ENCODE data around the gene FMN1.
A peak's percentile ranks its signal among the peaks of the same experiment; 100 is the strongest.

FMN1 gene

DNA sequence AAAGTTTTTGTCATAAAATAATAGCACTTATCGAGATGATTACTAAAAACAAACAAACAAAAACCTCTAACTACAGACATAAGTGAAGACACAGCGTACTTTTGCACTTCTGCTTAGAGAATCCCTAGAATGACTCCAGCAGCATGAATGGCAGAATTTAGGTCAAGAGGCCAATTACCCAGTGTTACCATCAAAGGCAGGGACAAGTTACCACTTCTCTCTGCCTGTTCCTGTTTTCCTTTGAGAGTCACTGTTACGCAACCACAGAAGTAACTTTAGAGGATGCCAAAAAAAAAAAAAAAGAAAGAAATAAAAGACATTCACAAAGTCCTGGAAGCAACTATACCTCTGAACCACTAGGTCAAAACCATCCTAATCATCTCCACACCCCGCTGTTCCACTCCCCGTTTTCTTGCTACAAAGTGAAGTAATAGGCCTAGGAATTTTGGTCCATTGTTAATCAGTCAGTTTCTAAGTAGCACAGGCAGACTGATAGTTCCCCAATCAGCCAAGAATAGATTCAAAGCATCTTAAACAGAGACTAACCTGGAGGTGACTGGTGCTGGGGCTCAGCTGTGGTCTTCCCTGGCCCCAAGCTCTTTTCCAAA is 41.9 kb downstream of the FMN1 start:
- no peak for DNase-seq

DNA sequence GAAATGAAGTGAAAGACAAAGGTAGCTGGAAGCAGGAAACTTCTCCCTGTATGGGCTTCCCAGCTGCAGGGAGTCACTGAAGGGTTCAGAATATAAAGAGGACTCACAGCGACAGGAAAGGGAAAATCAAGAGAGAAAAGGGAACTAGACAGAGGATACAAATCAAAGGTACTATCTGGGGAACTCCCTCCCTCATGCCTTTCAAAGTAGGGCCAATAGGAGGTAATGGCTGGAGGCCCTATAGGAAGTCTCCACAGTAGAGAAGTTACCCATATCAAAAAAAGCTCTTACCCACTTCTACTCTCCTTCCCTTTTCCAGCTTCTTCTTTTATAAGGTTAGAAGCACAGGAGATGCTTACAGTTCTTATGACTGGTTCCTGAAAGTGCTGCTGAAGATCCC is 43.5 kb downstream of the FMN1 start:
- DNase-seq, result no peak

DNA sequence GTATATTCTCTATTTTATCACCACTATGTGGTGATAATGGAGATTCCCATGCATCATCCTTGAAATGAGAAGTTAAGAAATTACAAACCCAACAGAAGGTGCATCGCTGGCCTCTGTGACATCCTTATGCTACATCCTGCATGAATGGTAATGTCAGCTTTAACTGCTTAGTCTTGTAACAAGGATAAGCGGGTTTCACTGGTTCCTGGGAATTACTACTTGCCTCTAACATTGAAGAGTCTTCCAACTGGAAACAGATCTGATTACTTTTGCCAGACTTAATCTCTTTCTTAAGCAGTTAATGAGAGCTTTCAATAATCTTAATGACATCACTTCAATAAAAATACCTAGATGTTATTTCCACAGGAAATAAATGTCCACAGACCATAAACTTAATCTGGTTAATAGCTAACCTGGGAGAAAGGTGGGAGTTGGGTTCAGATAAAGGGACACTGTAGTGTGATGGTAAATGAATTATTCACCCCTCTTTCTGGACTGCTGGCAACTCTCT is 44.0 kb downstream of the FMN1 start:
- DNase-seq, result no peak

DNA sequence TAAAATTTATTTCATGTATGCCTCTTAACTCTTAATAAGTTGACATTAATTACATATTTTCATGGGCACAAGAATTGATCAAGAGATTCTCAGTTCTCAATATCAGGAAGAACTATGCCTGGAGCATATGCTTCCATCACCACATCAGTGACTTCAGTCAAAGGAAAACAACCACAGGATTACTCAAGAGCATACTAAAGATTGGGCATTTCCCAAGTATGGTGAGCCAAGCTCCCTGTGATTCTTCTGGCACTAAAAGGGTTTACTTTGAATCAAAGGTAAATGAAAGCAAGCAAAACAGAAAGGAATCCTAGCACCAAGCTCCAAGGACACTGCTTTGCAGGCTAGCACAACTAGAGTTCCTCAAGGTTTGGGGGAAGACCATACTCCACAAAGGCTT is 44.6 kb downstream of the FMN1 start:
- DNase-seq, result no peak

DNA sequence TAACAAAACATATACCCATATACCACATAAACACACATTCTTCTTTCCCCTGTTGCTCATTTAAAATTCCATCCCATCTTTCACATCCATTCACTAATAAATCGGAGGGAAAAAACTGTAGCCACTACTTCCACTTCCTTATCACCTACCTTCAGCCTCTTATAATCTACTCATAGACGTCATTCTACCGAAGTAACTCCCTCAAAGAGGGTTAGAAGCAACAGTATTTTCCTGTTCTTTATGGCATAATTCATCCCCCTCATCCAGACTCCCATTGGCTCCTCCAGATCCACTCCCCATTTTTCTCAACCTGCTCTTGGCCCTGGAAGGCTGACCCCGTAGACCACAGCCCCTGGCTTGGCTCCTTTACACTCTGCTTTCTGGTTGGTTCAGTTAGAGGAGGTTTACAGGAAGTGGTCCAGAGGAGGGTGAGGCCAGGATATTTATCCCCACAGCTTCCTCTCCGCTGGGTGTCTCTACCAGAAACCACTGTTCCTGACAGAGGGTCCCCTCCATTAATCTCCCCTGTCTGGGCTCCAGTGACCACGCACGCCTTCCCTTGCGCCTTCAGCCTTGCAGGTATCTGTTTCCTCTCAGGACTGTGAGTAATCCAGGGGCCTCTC is 46.3 kb downstream of the FMN1 start:
- DNase-seq, result no peak

DNA sequence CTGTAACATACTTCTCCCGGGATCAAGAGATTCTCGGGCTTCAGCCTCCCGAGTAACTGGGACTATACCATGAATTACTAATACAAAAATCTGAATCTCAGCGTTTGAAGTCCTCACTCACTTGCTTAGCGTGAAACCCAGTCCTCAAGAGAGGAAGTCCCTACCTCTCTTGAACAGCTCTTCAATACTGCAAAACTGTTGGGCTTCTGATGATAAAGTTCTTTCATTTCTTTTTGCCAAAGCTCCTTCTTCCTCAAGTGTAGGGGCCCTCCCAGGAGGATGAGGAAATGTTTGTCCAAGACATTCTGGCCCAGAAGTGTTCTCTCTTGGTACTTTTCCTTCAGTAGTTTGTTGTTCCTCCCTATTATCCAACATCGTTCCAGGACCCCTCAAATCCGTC is 48.5 kb downstream of the FMN1 start:
- DNase-seq, result no peak

DNA sequence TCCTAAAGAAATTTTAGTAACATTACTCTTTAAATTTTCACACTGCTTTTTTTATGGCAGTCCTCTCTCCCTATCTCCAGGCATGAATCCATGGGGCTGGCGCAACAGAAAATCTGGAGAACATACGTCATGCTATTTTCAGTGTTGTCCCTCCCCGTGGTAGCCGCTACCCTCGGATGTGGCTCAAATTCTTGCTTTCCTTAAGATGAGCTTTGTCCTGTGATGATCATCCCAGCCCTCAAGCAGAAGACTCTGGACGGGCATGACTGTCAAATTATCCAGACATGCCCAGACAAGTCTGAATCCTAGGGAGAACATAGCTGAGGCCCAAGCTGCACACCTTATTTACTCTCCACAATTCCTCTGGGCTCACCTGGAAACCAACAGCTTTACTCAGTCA is 49.1 kb downstream of the FMN1 start:
- DNase-seq, result no peak

DNA sequence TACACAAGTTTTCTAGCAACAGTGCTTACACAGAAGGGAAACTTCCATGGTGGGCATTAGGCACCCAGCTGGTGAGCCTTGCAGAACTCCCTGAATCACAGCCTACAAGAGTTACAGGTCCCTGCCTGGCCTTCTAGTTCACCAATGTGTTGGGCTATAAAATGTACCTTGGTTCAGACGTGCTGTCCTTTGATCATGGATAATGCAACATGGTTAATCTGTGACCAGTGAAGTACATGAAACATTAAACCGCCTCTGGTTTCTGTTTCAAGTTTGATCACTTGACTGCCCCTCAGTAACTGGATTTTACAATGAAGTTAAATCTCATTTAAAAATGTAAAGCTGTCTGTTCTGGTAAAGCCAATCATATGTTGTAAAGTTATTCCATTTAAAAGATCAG is 51.8 kb downstream of the FMN1 start:
- no peak for DNase-seq

DNA sequence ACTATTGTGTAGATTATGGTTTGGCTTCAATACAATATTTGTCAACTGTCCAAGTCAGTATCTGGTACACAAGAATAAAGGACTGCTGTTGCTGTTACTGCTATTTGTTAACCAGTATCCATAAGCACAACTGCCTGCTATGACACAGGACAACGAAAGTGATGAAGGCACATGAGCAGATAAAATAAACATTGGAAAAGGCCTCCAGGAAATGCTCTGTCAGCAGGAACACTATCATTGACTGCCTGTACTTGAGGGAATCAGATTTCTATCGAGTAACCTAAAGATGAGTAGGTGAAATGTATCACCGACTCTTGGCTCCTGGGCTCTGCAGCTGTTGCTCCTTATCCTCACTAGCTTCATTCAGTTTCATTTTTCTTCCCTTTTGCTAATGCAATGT is 56.5 kb downstream of the FMN1 start:
- DNase-seq, result no peak

DNA sequence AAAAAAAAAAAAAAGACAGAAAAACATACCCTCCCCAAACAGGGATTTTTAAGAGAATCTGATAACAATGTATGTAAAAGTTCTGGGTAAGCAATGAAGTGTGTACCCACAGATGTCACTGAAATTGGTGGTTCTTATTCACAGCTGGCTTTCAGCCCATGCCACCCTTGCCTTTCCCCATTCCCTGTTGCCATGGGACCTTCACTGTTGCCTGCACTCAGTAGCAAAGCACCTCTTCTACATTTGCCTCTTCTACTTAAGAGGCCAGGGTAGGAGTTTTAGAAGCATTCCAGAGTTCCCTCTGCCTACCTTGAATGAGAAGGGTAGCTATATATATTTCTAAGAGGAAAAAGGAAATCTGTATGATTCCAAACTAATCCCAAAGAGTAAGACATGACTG is 57.4 kb downstream of the FMN1 start:
- DNase-seq, result no peak

DNA sequence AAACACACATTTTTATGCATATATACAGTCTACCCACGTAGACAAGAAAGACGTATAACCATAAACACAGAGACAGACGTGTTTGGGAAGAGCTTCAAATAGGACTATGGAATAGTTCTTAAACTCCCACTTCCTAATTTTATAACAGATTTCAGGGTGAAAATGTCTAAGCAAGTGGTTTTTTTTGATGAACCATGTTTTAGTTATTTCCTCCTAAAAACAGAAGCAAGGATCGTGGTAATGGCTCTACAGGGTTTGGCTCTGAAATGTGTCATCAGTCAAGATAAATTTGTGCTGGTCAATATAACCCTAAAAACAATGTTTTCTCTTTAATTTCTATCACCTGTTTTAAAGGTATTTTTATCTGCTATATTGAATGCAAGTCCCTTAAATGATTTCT is 58.2 kb downstream of the FMN1 start:
- no peak for DNase-seq

DNA sequence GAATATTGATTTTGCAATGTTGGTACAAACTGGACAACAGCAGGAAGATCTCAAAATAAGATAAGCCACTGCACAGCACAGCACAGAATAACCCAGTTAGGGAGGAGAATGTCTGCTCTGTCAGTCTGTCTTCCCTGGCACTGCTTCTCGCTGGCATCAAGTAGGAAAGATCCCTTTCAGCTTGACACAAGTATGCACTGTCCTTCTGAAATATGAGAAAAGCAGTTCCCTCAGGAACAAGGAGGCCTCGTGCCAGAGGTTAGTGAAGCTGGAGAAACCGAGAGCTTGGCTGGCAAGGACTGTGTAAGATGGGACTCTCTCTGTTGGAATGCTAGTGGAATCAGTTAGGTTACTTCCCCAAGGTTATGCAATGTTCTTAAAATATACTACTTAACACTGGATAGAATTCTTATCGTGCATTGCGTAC is 59.1 kb downstream of the FMN1 start:
- no peak for DNase-seq

DNA sequence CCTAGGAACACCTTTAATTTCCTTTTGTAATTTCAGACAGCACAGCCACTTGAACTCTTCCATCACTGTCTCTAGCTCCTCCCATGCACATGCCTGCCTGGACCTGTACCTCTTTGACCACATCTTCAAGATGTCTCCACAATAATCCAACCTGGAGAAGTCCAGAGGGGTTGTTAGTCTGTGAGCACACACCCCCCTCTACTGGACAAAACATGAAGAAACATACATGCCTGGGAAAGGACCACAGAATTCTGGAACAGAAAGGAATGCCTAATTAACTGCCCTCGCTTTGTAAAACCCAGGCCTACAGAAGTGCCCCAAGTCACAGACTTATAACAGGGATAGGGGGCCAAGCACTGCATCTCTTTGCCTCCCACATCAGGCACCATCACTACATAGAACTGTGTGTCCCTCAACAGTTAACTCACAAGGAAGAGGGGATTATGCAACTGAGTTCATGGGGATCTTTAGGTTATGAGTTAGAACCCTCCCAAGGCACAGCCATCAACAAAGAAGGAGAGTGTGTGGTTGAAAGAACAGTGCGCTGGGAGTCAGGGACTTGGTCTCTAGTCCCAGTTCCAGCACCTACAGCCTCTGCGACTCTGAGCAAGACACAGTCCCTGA is 61.7 kb downstream of the FMN1 start:
- peak; percentile 18 for DNase-seq

DNA sequence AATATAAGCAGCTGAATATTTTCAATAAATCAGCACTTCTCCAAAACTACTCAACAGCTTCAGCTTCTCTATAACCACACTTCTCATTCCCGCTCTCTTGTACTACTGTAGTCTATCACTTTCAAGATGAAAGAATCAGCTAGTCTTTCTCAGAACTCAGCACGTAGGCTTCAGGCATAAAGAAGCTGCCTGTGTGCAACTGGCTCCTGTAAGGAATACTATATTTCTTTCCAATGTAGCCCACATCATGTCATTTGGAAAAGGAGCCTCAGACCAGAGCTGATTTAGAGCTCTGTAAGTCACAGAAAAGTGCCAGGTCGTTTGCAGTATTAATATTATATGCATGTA is 62.3 kb downstream of the FMN1 start:
- DNase-seq, result no peak

DNA sequence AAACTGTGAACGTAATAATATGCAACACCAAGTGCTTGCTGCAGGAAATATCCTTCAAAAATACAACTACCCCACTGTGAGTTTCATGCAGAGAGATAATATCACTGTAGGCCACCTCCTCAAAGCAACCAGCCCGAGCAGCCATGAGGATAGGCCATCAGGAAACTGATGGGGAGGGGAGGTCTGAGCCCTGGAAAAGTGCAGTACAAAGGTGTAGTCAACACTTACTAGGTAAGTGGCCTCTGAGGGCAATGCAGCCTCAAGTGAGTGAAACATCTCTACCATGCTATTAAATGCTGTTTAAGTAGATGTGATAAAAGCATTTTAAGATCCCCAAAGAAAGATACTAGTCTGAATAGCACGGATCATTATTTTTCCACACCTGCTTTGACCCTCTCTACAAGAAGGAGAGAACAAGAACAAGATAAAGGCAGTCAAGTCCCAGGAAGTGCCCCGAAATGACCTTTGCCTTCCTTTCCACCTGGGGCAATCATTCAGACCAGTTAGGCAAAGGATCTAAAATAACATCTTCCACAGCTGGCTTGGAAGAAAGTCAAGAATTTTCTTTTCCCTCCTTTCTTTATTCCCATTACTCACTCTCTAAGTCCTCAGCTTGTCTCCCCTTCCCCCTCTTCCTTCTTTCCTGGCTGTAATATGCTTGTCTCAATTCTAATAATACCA is 62.8 kb downstream of the FMN1 start:
- no peak for DNase-seq

DNA sequence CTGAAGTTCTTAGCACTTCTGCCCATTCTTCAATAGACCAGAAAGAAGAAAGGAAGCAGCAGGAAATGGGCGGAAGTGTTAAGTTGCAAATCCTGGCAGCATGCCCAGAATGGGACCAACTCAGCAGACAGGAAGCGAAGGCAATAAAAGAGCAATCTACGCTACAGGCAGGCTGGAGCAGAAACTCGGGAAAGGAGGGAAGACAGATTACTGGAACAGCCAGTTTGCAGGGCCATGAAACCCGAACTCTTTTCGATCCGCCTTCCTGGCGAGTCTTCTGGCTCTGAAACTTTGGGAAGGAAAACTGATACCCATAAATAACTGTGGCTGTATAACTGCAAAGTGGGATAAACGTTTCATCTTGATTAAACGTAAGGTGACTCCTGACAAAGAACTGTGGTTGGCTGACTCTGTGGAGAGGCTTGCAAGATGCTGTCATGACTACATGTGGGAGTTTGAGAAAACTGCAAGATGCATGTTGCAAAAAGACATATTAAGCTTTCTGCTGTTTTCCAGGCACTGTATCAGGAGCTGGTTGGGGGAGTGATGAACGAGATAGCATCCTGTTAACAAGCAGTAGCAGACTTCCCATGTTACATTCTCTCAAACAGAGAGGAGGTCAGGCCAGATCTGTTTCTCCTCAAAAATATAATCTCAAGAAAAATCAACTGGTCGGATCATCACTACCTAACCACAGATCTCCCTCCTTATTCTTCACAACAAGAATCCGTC is 67.8 kb downstream of the FMN1 start:
- peak; percentile 27 for DNase-seq

DNA sequence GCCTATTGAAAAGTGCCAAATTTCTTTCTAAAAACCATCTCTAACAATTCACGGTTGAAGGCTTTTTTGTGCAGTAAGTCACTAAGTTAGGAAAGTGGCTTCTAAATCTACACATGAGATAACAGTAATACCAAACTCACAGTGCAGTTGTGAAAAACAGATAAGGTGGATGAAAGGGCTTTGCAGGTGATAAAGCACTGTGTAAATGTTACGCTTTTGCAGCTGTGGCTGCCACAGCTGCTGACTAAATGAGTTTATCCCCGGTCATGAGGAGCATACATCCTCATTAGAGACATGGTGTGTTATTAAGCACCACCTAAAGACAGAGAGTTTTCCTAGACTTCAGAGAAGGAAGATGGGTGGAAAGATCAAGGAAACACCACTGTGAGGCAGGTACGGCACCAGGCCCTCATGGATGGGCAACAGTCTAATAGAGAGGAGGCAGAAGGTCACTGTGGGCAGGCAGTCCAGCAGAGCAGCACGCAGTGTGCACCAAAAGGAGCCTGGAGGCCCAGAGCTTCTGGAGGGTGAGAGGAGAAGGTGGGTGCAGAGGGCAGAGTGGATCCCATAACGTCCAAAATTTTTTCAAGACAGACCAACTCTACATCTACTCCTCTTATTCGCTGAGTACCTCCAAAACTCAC is 68.5 kb downstream of the FMN1 start:
- no peak for DNase-seq

DNA sequence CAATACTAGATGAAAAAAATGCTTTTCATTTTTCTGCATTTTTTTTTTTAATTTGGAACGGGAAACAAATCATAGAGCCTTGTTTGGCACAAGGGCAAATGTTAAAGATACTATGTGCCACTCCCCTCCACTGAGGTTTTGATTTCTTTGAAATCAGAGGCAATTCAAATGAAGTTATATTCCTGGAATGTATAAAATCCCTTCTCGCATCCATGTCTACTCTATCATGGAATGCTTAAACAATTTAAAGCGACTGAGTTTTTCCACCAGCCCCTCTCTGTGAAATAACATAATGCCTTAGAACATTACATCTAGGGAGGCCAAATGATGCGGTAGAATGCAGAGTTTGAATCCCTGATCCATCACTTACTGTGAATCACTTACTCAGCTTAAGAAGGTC is 69.7 kb downstream of the FMN1 start:
- DNase-seq, result no peak

DNA sequence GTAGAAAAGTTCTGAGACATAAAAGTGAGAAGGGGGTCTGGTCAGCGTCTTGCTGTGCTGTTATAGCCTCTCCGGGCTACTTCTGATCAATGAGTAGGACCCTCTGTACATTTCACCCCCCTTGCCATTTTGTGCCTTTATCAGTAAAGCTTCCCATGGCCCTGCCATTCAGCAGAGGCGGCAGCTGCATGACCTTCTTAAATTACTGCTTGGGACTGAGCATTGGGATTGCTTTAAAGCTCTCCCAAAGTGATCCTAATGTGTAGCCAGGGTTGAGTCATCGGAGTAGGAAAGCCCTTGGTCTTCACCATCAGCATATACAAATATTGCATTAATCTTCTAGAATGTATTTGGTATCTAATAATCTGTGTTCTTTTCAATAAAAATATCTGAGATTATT is 70.2 kb downstream of the FMN1 start:
- DNase-seq, result no peak

DNA sequence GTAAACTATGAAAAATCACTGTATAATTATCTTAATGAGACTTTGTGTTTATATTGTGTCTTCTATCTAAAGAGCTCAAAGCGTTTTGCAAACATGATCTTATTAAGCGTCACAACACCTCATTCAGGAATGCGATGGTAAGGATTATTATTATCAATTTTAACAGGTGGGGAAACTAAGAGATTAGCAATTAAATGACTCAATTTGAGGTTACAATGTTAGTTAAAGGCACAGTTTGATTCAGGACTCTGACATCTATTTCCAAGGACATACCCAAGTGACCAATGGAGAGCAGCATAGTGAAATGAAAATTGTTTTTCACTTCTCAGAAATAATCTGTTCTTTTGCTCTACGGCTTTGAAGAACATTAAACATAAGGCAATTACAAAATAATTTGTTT is 74.6 kb downstream of the FMN1 start:
- DNase-seq, result no peak

DNA sequence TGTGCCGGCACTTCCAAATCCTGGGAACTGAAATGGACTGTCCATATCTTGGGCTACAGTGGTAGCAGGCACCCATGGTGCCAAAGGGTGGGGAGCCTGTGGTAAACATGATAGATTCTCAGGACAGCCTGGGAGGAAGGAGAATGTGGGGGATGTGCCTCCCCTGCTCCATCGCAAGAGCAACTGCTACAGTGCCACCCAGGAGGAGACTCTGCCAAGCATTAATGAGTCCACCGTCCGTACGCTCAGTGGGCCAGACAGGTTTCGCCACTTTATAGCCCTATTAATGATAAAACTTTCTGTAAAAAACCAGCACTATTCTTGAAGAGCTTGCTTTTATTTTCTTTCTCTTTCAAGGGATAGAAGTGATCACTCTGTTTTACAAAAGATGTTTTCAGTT is 75.2 kb downstream of the FMN1 start:
- DNase-seq, result no peak

DNA sequence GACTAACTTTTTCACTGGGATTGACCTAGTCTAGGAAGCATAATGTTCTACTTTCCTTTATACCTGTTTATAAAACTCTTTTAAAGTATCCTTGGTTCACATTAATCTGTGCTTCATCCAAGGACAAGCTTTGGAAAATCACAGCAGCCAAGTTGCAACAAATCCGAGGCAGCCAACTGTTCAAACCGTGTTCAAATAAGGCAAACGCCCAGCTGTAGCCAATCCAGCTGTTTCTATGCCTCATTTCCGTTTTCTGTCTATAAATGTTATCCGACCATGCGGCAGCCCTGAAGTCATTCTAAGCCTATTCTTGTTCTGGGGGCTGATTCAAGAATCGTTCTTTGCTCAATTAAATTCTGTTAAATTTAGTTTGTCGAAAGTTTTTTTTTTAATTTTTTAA is 78.3 kb downstream of the FMN1 start:
- DNase-seq, result no peak
